Measurements from ENCODE around the gene WDR37.
A peak's percentile ranks its signal among the peaks of the same experiment; 100 is the strongest.

WDR37 gene

DNA sequence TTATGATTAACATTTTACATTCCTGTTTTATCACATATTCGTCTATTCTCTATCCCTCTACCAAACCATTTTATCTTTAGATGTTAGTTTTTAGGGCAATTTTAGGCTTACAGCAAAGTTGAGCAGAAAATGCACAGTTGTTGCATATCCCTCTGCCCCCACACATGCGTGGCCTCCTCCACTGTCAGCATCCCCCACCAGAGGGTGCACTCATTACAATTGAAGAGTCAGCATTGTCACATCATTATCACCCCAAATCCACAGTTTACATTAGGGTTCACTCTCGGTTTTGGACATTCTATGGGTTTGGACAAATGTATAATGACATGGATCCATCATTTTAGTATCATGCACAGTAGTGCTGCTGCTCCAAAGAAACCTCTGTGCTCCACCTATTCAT, 86.4 kb downstream of the WDR37 start:
- Histone ChIP-seq H3K4me3 (ENCODE audit: low read depth in 1 of 2, low read length in 2 of 2) (no peak overlapping the region), H3K9ac (ENCODE audit: low read depth in 1 of 2, low read length in 2 of 2) (no peak overlapping the region), H3K27me3 (ENCODE audit: control insufficient read depth in 1 of 2, insufficient read depth in 2 of 2, low read length in 2 of 2) (no peaks in the 10 kb centered on the region), H3K36me3 (ENCODE audit: control insufficient read depth in 1 of 2, insufficient read depth in 2 of 2, low read length in 2 of 2) (no peaks in the 10 kb centered on the region), H3K27ac (ENCODE audit: low read depth, low read length) (no peak overlapping the region), H3K9me3 (ENCODE audit: control insufficient read depth in 1 of 2, low read length in 2 of 2) (peaks cover 7 to 17% of the 10 kb centered on the region in 2 donors), H3K4me1 (ENCODE audit: control insufficient read depth in 1 of 2, insufficient read depth in 2 of 2, low read length in 2 of 2) (no peaks in the 10 kb centered on the region)

DNA sequence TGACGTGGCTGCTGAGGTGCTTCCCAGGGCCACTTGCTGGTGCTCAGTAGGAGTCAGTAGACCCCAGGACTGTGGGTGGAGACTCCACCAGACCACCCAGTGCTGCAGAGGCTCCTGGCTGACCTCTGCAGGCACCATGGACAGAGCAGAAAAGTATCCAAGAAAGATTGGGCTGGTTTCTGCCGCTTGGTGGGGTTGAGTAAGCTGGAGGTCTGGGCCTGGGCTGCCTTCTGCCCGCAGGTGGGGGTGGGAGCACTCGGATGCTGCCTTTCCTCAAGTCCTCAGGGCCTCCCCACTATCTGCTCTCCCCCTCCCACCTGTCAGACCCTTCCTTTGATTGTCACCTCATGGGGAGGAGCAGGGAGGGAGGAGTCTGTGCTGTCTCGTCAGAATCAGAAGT, 91.6 kb downstream of the WDR37 start:
- Histone ChIP-seq H3K4me3 (ENCODE audit: low read depth in 1 of 2, low read length in 2 of 2) (no peak overlapping the region), H3K36me3 (ENCODE audit: control insufficient read depth in 1 of 2, insufficient read depth in 2 of 2, low read length in 2 of 2) (no peaks in the 10 kb centered on the region), H3K9ac (ENCODE audit: low read depth in 1 of 2, low read length in 2 of 2) (no peak overlapping the region), H3K27ac (ENCODE audit: low read depth, low read length) (no peak overlapping the region), H3K4me1 (ENCODE audit: control insufficient read depth in 1 of 2, insufficient read depth in 2 of 2, low read length in 2 of 2) (peaks cover 0 to 11% of the 10 kb centered on the region in 2 donors), H3K27me3 (ENCODE audit: control insufficient read depth in 1 of 2, insufficient read depth in 2 of 2, low read length in 2 of 2) (no peaks in the 10 kb centered on the region), H3K9me3 (ENCODE audit: control insufficient read depth in 1 of 2, low read length in 2 of 2) (peaks cover 3 to 11% of the 10 kb centered on the region in 2 donors)

DNA sequence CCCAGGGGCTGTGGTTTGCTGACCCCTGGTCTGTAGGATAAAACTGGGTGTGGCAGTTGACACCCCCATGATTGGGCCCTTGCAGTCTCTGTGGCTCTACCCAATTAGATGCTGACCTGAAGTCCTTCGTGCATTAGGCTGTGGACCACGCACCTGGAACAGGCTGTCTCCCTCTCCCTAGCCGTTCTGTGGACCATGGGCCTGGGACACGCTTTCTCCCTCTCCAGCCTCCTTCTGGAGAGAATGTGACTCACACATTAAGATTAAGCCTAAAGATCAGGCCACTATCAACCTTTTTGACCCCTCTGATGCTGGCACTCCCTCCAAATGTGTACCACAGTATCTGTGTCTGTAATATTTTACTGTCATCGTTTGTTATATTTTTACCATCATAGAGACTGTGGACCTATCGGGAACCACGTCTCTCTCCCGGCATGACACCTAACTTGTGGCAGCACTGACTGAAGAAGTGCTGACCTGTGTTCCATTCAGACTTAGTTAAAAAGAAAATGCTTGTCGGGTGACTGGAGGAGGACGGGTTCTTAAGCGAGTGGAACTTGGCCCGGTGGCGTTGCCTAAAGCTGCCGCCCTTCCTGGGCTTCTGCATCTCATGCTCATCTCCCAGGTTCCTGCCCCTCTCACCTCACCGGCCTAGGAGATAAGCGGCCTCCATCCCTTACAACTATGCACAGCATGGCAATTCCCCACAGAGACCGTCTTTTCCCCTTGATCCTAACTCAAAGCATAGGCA, 92.8 kb downstream of the WDR37 start:
- Histone ChIP-seq H3K36me3 (ENCODE audit: control insufficient read depth in 1 of 2, insufficient read depth in 2 of 2, low read length in 2 of 2) (no peaks in the 10 kb centered on the region), H3K9ac (ENCODE audit: low read depth in 1 of 2, low read length in 2 of 2) (no peak overlapping the region), H3K27ac (ENCODE audit: low read depth, low read length) (no peak overlapping the region), H3K9me3 (ENCODE audit: control insufficient read depth in 1 of 2, low read length in 2 of 2) (peaks cover 3 to 11% of the 10 kb centered on the region in 2 donors), H3K4me3 (ENCODE audit: low read depth in 1 of 2, low read length in 2 of 2) (no peak overlapping the region), H3K4me1 (ENCODE audit: control insufficient read depth in 1 of 2, insufficient read depth in 2 of 2, low read length in 2 of 2) (peaks cover 0 to 11% of the 10 kb centered on the region in 2 donors), H3K27me3 (ENCODE audit: control insufficient read depth in 1 of 2, insufficient read depth in 2 of 2, low read length in 2 of 2) (no peaks in the 10 kb centered on the region)

- Histone ChIP-seq H3K4me3 (ENCODE audit: low read depth in 1 of 2, low read length in 2 of 2) (peak overlapping the region in 1 of 2 donors; percentile 16), H3K4me1 (ENCODE audit: control insufficient read depth in 1 of 2, insufficient read depth in 2 of 2, low read length in 2 of 2) (peaks cover 0 to 11% of the 10 kb centered on the region in 2 donors)
Observed at GRCh38 chr10:1149793-1150637, 93.8 kb downstream of the WDR37 start.

GRCh38 chr10:1150638-1150955, 94.4 kb downstream of the WDR37 start:
- H3K27ac ChIP-seq (ENCODE audit: low read depth, low read length), result no peak overlapping the region
- no peak overlapping the region for H3K9ac ChIP-seq (ENCODE audit: low read depth in 1 of 2, low read length in 2 of 2)
- peaks cover 3 to 7% of the 10 kb centered on the region in 2 donors for H3K9me3 ChIP-seq (ENCODE audit: control insufficient read depth in 1 of 2, low read length in 2 of 2)
- H3K4me1 ChIP-seq (ENCODE audit: control insufficient read depth in 1 of 2, insufficient read depth in 2 of 2, low read length in 2 of 2), result peaks cover 0 to 11% of the 10 kb centered on the region in 2 donors
- no peaks in the 10 kb centered on the region for H3K27me3 ChIP-seq (ENCODE audit: control insufficient read depth in 1 of 2, insufficient read depth in 2 of 2, low read length in 2 of 2)
- no peak overlapping the region for H3K4me3 ChIP-seq (ENCODE audit: low read depth in 1 of 2, low read length in 2 of 2)
- no peaks in the 10 kb centered on the region for H3K36me3 ChIP-seq (ENCODE audit: control insufficient read depth in 1 of 2, insufficient read depth in 2 of 2, low read length in 2 of 2)

More at GRCh38 chr10:1149793-1150637, 93.8 kb downstream of the WDR37 start:
- Histone ChIP-seq H3K27ac (ENCODE audit: low read depth, low read length) (no peak overlapping the region), H3K27me3 (ENCODE audit: control insufficient read depth in 1 of 2, insufficient read depth in 2 of 2, low read length in 2 of 2) (no peaks in the 10 kb centered on the region), H3K9ac (ENCODE audit: low read depth in 1 of 2, low read length in 2 of 2) (no peak overlapping the region), H3K36me3 (ENCODE audit: control insufficient read depth in 1 of 2, insufficient read depth in 2 of 2, low read length in 2 of 2) (no peaks in the 10 kb centered on the region), H3K9me3 (ENCODE audit: control insufficient read depth in 1 of 2, low read length in 2 of 2) (peaks cover 3 to 11% of the 10 kb centered on the region in 2 donors)

- H3K36me3 ChIP-seq (ENCODE audit: control insufficient read depth in 1 of 2, insufficient read depth in 2 of 2, low read length in 2 of 2), result no peaks in the 10 kb centered on the region
- H3K27me3 ChIP-seq (ENCODE audit: control insufficient read depth in 1 of 2, insufficient read depth in 2 of 2, low read length in 2 of 2), result peaks cover 0 to under 1% of the 10 kb centered on the region in 2 donors
- H3K9ac ChIP-seq (ENCODE audit: low read depth in 1 of 2, low read length in 2 of 2), result no peak overlapping the region
- H3K4me1 ChIP-seq (ENCODE audit: control insufficient read depth in 1 of 2, insufficient read depth in 2 of 2, low read length in 2 of 2), result peaks cover 0 to 11% of the 10 kb centered on the region in 2 donors
- H3K27ac ChIP-seq (ENCODE audit: low read depth, low read length), result no peak overlapping the region
- no peak overlapping the region for H3K4me3 ChIP-seq (ENCODE audit: low read depth in 1 of 2, low read length in 2 of 2)
- no peaks in the 10 kb centered on the region for H3K9me3 ChIP-seq (ENCODE audit: control insufficient read depth in 1 of 2, low read length in 2 of 2)
Observed at GRCh38 chr10:1151076-1152033, 95.2 kb downstream of the WDR37 start.

GRCh38 chr10:1152386-1153250, 96.4 kb downstream of the WDR37 start:
- Histone ChIP-seq H3K27ac (ENCODE audit: low read depth, low read length) (no peak overlapping the region), H3K36me3 (ENCODE audit: control insufficient read depth in 1 of 2, insufficient read depth in 2 of 2, low read length in 2 of 2) (no peaks in the 10 kb centered on the region), H3K4me3 (ENCODE audit: low read depth in 1 of 2, low read length in 2 of 2) (no peak overlapping the region), H3K9ac (ENCODE audit: low read depth in 1 of 2, low read length in 2 of 2) (no peak overlapping the region), H3K4me1 (ENCODE audit: control insufficient read depth in 1 of 2, insufficient read depth in 2 of 2, low read length in 2 of 2) (peaks cover 0 to 11% of the 10 kb centered on the region in 2 donors), H3K27me3 (ENCODE audit: control insufficient read depth in 1 of 2, insufficient read depth in 2 of 2, low read length in 2 of 2) (peaks cover 0 to 3% of the 10 kb centered on the region in 2 donors), H3K9me3 (ENCODE audit: control insufficient read depth in 1 of 2, low read length in 2 of 2) (no peaks in the 10 kb centered on the region)

DNA sequence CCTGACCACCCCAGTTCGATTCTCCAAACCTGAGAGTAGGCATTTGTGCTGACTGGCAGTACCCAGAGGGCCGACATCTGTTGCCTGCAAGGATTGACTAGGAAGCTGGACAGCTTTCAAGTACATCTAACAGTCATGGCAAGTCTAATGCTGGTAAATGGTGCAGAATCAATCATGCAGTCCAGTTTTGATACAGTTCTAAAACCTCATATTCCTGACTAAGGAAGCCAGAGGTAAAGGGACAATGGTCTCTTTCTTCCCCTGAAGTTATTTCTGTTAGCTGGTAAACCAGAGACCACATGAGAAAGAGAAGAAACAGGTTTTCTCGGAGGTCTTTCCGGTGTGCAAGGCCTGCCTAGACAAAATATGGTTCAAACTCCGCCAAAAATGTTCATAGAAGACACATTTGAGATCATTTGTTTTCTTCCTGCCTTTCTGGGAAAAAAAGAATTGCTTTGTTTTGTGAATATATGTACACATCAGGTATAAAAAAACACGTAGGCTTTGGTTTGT, 97.1 kb downstream of the WDR37 start:
- Histone ChIP-seq H3K4me3 (ENCODE audit: low read depth in 1 of 2, low read length in 2 of 2) (no peak overlapping the region), H3K27ac (ENCODE audit: low read depth, low read length) (no peak overlapping the region), H3K9me3 (ENCODE audit: control insufficient read depth in 1 of 2, low read length in 2 of 2) (no peaks in the 10 kb centered on the region), H3K36me3 (ENCODE audit: control insufficient read depth in 1 of 2, insufficient read depth in 2 of 2, low read length in 2 of 2) (no peaks in the 10 kb centered on the region), H3K27me3 (ENCODE audit: control insufficient read depth in 1 of 2, insufficient read depth in 2 of 2, low read length in 2 of 2) (peaks cover 0 to 3% of the 10 kb centered on the region in 2 donors), H3K4me1 (ENCODE audit: control insufficient read depth in 1 of 2, insufficient read depth in 2 of 2, low read length in 2 of 2) (peaks cover 0 to 11% of the 10 kb centered on the region in 2 donors), H3K9ac (ENCODE audit: low read depth in 1 of 2, low read length in 2 of 2) (no peak overlapping the region)

- Histone ChIP-seq H3K27ac (ENCODE audit: low read depth, low read length) (no peak overlapping the region), H3K4me1 (ENCODE audit: control insufficient read depth in 1 of 2, insufficient read depth in 2 of 2, low read length in 2 of 2) (peaks cover 0 to 11% of the 10 kb centered on the region in 2 donors), H3K9ac (ENCODE audit: low read depth in 1 of 2, low read length in 2 of 2) (no peak overlapping the region), H3K27me3 (ENCODE audit: control insufficient read depth in 1 of 2, insufficient read depth in 2 of 2, low read length in 2 of 2) (peaks cover 0 to 3% of the 10 kb centered on the region in 2 donors), H3K36me3 (ENCODE audit: control insufficient read depth in 1 of 2, insufficient read depth in 2 of 2, low read length in 2 of 2) (no peaks in the 10 kb centered on the region), H3K4me3 (ENCODE audit: low read depth in 1 of 2, low read length in 2 of 2) (no peak overlapping the region), H3K9me3 (ENCODE audit: control insufficient read depth in 1 of 2, low read length in 2 of 2) (no peaks in the 10 kb centered on the region)
Observed at GRCh38 chr10:1153805-1154351, 97.7 kb downstream of the WDR37 start.

Measured in duodenal mucosa (tissue), 2 donors.